K562 (cell line): ENCODE measurements around the gene TENM3. TPM values are rescaled to one million over a fixed set of nuclear protein-coding genes. Genes with fewer than 3 reads are reported as not detected.
A peak's percentile ranks its signal among the peaks of the same experiment; 100 is the strongest.

Experiments
- ATAC-seq: fragments of 200-7000 bp; cut with Tn5 transposase; 3 replicates; pipeline ENCODE4 v1.9.1; 2020; ENCODE audit warnings: moderate library complexity
- BruUV-seq: library from RNA; stranded (reverse); fragments of 400-500 nt; replicated peaks from 2 replicates; lab custom pipeline; 2021; lab: Mats Ljungman, UMichigan
- CTCF ChIA-PET: fragments of 300-600 bp; formaldehyde crosslinking; extraction: SDS; loops from one replicate; lab custom pipeline; 2021; ENCODE audit warnings: low intra/inter-chr PET ratio; lab: Yijun Ruan, JAX
- POLR2A ChIA-PET: fragments of 300-600, 350-650 bp; sonication (Branson Sonifier 250); formaldehyde crosslinking; extraction: SDS; loops from one replicate; lab custom pipeline; 2021; ENCODE audit warnings: antibody characterized with exemption, inconsistent platforms; lab: Yijun Ruan, JAX
- DNase-seq, 4 experiments: peaks; one replicate each; pipeline versions ENCODE4 v3.0.0 to v3.0.0-alpha.2; 2011 to 2018; ENCODE audit warnings: low spot score in 3 of 4, mixed read lengths in 3 of 4; ENCODE audit errors: extremely low read depth in 1 of 4
- FAIRE-seq: peaks from 2 replicates; lab custom pipeline; 2011; peaks lifted over from hg19 to GRCh38; lab: Jason Lieb, UNC
- H2AFZ ChIP-seq: 2 replicates; pipeline ENCODE4 v1.6.0; 2011; ENCODE audit warnings: low read depth, low read length, control low read depth, inconsistent platforms
- H3K27ac ChIP-seq: fragments of 200-600 bp; 3 replicates; pipeline ENCODE4 v1.8.0; 2011; ENCODE audit warnings: low read depth, mild to moderate bottlenecking, control low read depth, inconsistent platforms, low read length, moderate library complexity, mixed read lengths; ENCODE audit errors: extremely low read depth
- H3K27me3 ChIP-seq, 2 experiments: fragments of 300-600 bp in 1 of 2; 2 replicates in 1 of 2; 3 replicates in 1 of 2; pipeline versions ENCODE4 v1.6.0 to v1.8.0; 2011; ENCODE audit warnings: inconsistent platforms in 2 of 2, low read length in 2 of 2, mild to moderate bottlenecking in 1 of 2, mixed read lengths in 1 of 2, moderate library complexity in 1 of 2; ENCODE audit not compliant: control insufficient read depth in 2 of 2, insufficient read depth in 2 of 2
- H3K36me3 ChIP-seq: fragments of 300-600 bp; 3 replicates; pipeline ENCODE4 v1.8.0; 2011; ENCODE audit warnings: mild to moderate bottlenecking, low read length, inconsistent platforms; ENCODE audit not compliant: control insufficient read depth, insufficient read depth
- H3K4me1 ChIP-seq, 2 experiments: fragments of 200-600 bp in 1 of 2; replicated peaks in 1 of 2; 2 replicates in 1 of 2; 3 replicates in 1 of 2; pipeline versions ENCODE4 v1.5.1 to v1.8.0; 2011; ENCODE audit warnings: inconsistent platforms in 2 of 2, low read length in 2 of 2, mild to moderate bottlenecking in 1 of 2, mixed read lengths in 1 of 2, moderate library complexity in 1 of 2; ENCODE audit not compliant: control insufficient read depth in 2 of 2, insufficient read depth in 2 of 2
- H3K4me2 ChIP-seq: 2 replicates; pipeline ENCODE4 v1.6.1; 2011; ENCODE audit warnings: low read length, control low read depth, inconsistent platforms, mixed read lengths; ENCODE audit not compliant: insufficient read depth
- H3K4me3 ChIP-seq: fragments of 200-600 bp; sonication (generic), shearing (Covaris generic); 2 replicates; pipeline ENCODE4 v1.5.1; 2016; ENCODE audit warnings: control low read depth, inconsistent platforms
- H3K79me2 ChIP-seq: fragments of 200-600 bp; 3 replicates; pipeline ENCODE4 v1.8.0; 2011; ENCODE audit warnings: low read length, inconsistent platforms; ENCODE audit not compliant: control insufficient read depth, insufficient read depth
- H3K9ac ChIP-seq, 2 experiments: 2 replicates each; pipeline versions ENCODE4 v1.6.0 to v1.6.1; 2011; ENCODE audit warnings: low read depth in 2 of 2, low read length in 2 of 2, control low read depth in 1 of 2, inconsistent platforms in 1 of 2, mild to moderate bottlenecking in 1 of 2, mixed read lengths in 1 of 2; ENCODE audit not compliant: insufficient read depth in 1 of 2
- H3K9me1 ChIP-seq: one replicate; pipeline ENCODE4 v1.6.0; 2011; ENCODE audit warnings: inconsistent platforms, mild to moderate bottlenecking, low read length, moderate library complexity; ENCODE audit not compliant: control insufficient read depth, insufficient read depth
- H3K9me3 ChIP-seq: replicated peaks from 2 replicates; pipeline ENCODE4 v1.5.1; 2011; ENCODE audit warnings: low read depth, low read length, inconsistent platforms; ENCODE audit not compliant: control insufficient read depth, insufficient read depth
- H4K20me1 ChIP-seq: replicated peaks from 2 replicates; pipeline ENCODE4 v1.6.1; 2011; ENCODE audit warnings: low read length, inconsistent platforms, mixed read lengths; ENCODE audit not compliant: control insufficient read depth, insufficient read depth
- ARHGAP35 ChIP-seq: fragments of 450-650 bp; IDR thresholded peaks from 2 replicates; pipeline ENCODE4 v1.6.1; 2018; ENCODE audit not compliant: partially characterized antibody
- CREBBP ChIP-seq: IDR thresholded peaks from one replicate; pipeline ENCODE4 v1.6.1; 2012; ENCODE audit warnings: low read depth, mild to moderate bottlenecking, control low read depth, inconsistent platforms, low read length
- CXXC5 ChIP-seq: fragments of 250-450 bp; sonication (Bioruptor Pico); IDR thresholded peaks from 2 replicates; pipeline ENCODE4 v1.8.0; 2022; ENCODE audit warnings: inconsistent platforms, mild to moderate bottlenecking, moderate library complexity
- EP400 ChIP-seq: fragments of 450-650 bp; IDR thresholded peaks from 2 replicates; pipeline ENCODE4 v1.6.1; 2017; ENCODE audit warnings: antibody characterized with exemption, mild to moderate bottlenecking, moderate library complexity
- ESRRB ChIP-seq: fragments of 250-450 bp; sonication (Bioruptor Pico); IDR thresholded peaks from 2 replicates; pipeline ENCODE4 v1.5.0; 2020; ENCODE audit warnings: mild to moderate bottlenecking, moderate library complexity, borderline replicate concordance
- GATAD2B ChIP-seq: fragments of 450-650 bp; IDR thresholded peaks from 2 replicates; pipeline ENCODE4 v1.6.1; 2017; ENCODE audit warnings: mild to moderate bottlenecking, borderline replicate concordance
- HDAC1 ChIP-seq, 2 experiments: fragments of 450-650 bp; IDR thresholded peaks; 2 replicates each; pipeline ENCODE4 v1.6.1; 2016 to 2017; ENCODE audit warnings: inconsistent platforms in 1 of 2, mild to moderate bottlenecking in 1 of 2, moderate library complexity in 1 of 2
- HDAC8 ChIP-seq: fragments of 450-650 bp; IDR thresholded peaks from 2 replicates; pipeline ENCODE4 v1.6.1; 2016; ENCODE audit warnings: mild to moderate bottlenecking, missing genetic modification characterization, moderate library complexity, missing compliant biosample characterization
- NR2F6 ChIP-seq: fragments of 450-650 bp; formaldehyde crosslinking; IDR thresholded peaks from 2 replicates; pipeline ENCODE4 v1.4.0; 2020; ENCODE audit warnings: mild to moderate bottlenecking
- PTRF ChIP-seq: fragments of 450-650 bp; IDR thresholded peaks from 2 replicates; pipeline ENCODE4 v1.6.1; 2016; ENCODE audit warnings: mild to moderate bottlenecking, missing genetic modification characterization, missing compliant biosample characterization
- SPI1 ChIP-seq: IDR thresholded peaks from 2 replicates; pipeline ENCODE4 v1.6.1; 2011; ENCODE audit warnings: low read depth, low read length, control low read depth, borderline replicate concordance
- STAG1 ChIP-seq: sonication (generic); formaldehyde crosslinking; IDR thresholded peaks from 2 replicates; pipeline ENCODE4 v1.5.0; 2020; ENCODE audit warnings: missing genetic modification reagents, borderline replicate concordance
- U2AF1 ChIP-seq: fragments of 200-400 bp; formaldehyde crosslinking; optimal IDR thresholded peaks from 2 replicates; pipeline ENCODE3; 2017; ENCODE audit warnings: mild to moderate bottlenecking, low read depth, low read length, moderate library complexity
- WGBS: fragments of 100-300 bp; shearing (Covaris generic); methylation state at CpG from one replicate; pipeline ENCODE4 v1.1.6; 2016; ENCODE audit warnings: low coverage, mixed read lengths; ENCODE audit not compliant: insufficient coverage; ENCODE audit errors: missing lambda C conversion rate; 5-methylcytosine and 5-hydroxymethylcytosine counted together
- in situ Hi-C: fragments of 300-500 bp; cut with MboI; formaldehyde crosslinking; loops from 4 replicates; pipeline ENCODE4 v1.15.0; 2018; ENCODE audit warnings: inconsistent platforms, mixed read lengths
- intact Hi-C: fragments of 100-400 bp; cut with micrococcal nuclease; formaldehyde crosslinking; loops from 2 replicates; pipeline ENCODE4 v1.14.2; 2022
- polyA plus RNA-seq, 8 experiments: library from polyadenylated mRNA; depleted of rRNA in 4 of 8; stranded (reverse) in 5 of 8; unstranded in 3 of 8; fragments of >200 nt; fragmentation: Nextera tagmentation in 2 of 8; fragmentation: Illumina TruSeq in 1 of 8; extraction: Ambion mirVana in 2 of 8; extraction: Trizol in 1 of 8; gene quantifications; 2 replicates each; pipeline versions ENCODE4 v1.2.1 to v1.2.3, GENCODE V29; 2011 to 2014; ENCODE audit warnings: inconsistent platforms in 1 of 8, missing spikeins in 1 of 8
- total RNA-seq, 7 experiments: library from RNA; depleted of rRNA in 6 of 7; stranded (reverse); fragments of >200 nt in 6 of 7; fragmentation: Illumina TruSeq in 2 of 7; extraction: Trizol in 2 of 7; gene quantifications; 2 replicates each; pipeline versions ENCODE4 v1.2.1 to v1.2.3, GENCODE V29; 2011 to 2021; ENCODE audit warnings: low replicate concordance in 1 of 7
- TF ChIP-seq, protein P1 (sequence below): fragments of 450-650 bp; formaldehyde crosslinking; IDR thresholded peaks from 2 replicates; pipeline ENCODE4 v1.4.0; 2020; ENCODE audit warnings: mild to moderate bottlenecking, moderate library complexity
- TF ChIP-seq, protein P2 (sequence below), 2 experiments: IDR thresholded peaks; 2 replicates each; pipeline ENCODE4 v1.6.1; 2012; ENCODE audit warnings: improper control_type of control experiment in 2 of 2, low read depth in 2 of 2, low read length in 2 of 2, borderline replicate concordance in 1 of 2

The TENM3 gene
- total and polyA plus RNA-seq, 9 of the 15 experiments (the other 6 are each of a cell fraction or from before 2014, with no cell fraction given): 0.01 to 0.02 TPM; not detected in 7

- TF ChIP-seq EP400 (no peak), ESRRB (no peak), STAG1 (CRISPR knock-in tag) (no peak), U2AF1 (no peak), HDAC8 (no peak), ARHGAP35 (no peak), GATAD2B (no peak), PTRF (tag) (no peak)
- TF ChIP-seq, protein P1, sequence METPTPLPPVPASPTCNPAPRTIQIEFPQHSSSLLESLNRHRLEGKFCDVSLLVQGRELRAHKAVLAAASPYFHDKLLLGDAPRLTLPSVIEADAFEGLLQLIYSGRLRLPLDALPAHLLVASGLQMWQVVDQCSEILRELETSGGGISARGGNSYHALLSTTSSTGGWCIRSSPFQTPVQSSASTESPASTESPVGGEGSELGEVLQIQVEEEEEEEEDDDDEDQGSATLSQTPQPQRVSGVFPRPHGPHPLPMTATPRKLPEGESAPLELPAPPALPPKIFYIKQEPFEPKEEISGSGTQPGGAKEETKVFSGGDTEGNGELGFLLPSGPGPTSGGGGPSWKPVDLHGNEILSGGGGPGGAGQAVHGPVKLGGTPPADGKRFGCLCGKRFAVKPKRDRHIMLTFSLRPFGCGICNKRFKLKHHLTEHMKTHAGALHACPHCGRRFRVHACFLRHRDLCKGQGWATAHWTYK: no peak
Measured at GRCh38 chr4:182224192-182224850, 18.9 kb upstream of the TENM3 start (continued).

DNA sequence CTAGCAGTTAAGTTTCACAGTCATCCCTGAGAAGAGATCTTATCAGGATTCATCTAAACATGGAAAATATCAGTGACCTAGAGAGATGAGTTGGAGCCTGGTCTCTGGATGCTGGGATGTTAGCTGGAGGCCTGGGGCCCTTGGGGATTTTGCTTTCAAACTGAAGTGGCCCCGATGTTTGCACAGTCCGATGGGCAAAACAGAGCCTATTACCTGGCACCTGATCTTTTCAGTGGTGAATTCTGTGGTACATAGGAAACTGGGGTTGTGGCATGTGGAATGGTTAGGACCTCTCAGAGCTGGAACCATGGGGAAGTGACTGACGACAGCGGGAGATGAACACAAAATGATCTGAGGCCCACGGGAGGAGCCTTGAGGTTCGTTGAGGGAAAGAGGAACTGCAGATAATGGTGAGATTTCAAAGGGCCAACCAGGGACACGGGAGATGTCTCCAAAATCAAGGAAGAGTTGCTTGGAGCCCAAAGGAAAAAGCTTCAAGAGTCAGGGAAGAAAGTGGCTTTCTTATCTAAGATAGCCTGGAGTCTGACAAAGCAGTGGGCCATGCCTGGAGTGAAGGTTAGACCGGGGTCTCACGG lies 17.8 kb upstream of the TENM3 start:
- Histone ChIP-seq H3K36me3 (no peaks in the 10 kb centered on the region), H3K9ac (no peak overlapping the region), H3K9me3 (no peaks in the 10 kb centered on the region), H3K4me2 (no peak overlapping the region), H4K20me1 (no peaks in the 10 kb centered on the region), H3K9me1 (no peaks in the 10 kb centered on the region), H3K27ac (no peak overlapping the region), H3K27me3 (no peaks in the 10 kb centered on the region), H3K79me2 (no peaks in the 10 kb centered on the region), H3K4me1 (no peaks in the 10 kb centered on the region), H3K4me3 (no peak overlapping the region), H2AFZ (no peak overlapping the region)
- DNase-seq: no peak
- no TSS peak for BruUV-seq
- TF ChIP-seq CXXC5 (no peak), SPI1 (peak; percentile 71; the same call in 1 of the 2 replicates), EP400 (no peak), NR2F6 (CRISPR knock-in tag) (no peak), CREBBP (no peak), HDAC1 (IDR thresholded peaks at IDR 0.05) (no peak)
- TF ChIP-seq, protein P2, sequence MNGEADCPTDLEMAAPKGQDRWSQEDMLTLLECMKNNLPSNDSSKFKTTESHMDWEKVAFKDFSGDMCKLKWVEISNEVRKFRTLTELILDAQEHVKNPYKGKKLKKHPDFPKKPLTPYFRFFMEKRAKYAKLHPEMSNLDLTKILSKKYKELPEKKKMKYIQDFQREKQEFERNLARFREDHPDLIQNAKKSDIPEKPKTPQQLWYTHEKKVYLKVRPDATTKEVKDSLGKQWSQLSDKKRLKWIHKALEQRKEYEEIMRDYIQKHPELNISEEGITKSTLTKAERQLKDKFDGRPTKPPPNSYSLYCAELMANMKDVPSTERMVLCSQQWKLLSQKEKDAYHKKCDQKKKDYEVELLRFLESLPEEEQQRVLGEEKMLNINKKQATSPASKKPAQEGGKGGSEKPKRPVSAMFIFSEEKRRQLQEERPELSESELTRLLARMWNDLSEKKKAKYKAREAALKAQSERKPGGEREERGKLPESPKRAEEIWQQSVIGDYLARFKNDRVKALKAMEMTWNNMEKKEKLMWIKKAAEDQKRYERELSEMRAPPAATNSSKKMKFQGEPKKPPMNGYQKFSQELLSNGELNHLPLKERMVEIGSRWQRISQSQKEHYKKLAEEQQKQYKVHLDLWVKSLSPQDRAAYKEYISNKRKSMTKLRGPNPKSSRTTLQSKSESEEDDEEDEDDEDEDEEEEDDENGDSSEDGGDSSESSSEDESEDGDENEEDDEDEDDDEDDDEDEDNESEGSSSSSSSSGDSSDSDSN (IDR thresholded peaks at IDR 0.05; ENCODE audit: borderline replicate concordance in 1 of 2, low read depth in 2 of 2, low read length in 2 of 2): no peak
- intact Hi-C loops (no loop called here), in situ Hi-C loops (no loop called here)
- WGBS: 0% methylated on average over 9 of the region's 9 CpGs
- POLR2A ChIA-PET: no interaction called here
- CTCF ChIA-PET: no interaction called here
- no peak for ATAC-seq
- no peak for FAIRE-seq
